Measurements from ENCODE around the gene CARF. TPM values are rescaled to one million over a fixed set of nuclear protein-coding genes. Genes with fewer than 3 reads are reported as not detected.

The CARF gene
- polyA plus RNA-seq, 1 donor (not counting 4 experiments of a cell fraction or from before 2014, with no cell fraction given), result 5.2 TPM

GRCh38 chr2:202944408-202944807 is 32.3 kb downstream of the CARF start:
- Histone ChIP-seq H3K9me1 (ENCODE audit: control insufficient read depth, extremely low read depth, insufficient read depth, low read length) (no peaks in the 10 kb centered on the region), H3K36me3 (ENCODE audit: control insufficient read depth in 2 of 2, extremely low read depth in 1 of 2, insufficient read depth in 2 of 2, low read length in 2 of 2) (no peaks in the 10 kb centered on the region), H3K4me2 (ENCODE audit: control insufficient read depth, extremely low read depth, insufficient read depth, low read depth, low read length) (no peak overlapping the region), H4K20me1 (ENCODE audit: control insufficient read depth, extremely low read depth, insufficient read depth, low read length) (no peaks in the 10 kb centered on the region), H3K4me1 (ENCODE audit: control insufficient read depth, extremely low read depth, insufficient read depth, low read length) (peaks cover 3% of the 10 kb centered on the region), H3K9me3 (ENCODE audit: control insufficient read depth, low read depth, low read length) (peaks cover 2% of the 10 kb centered on the region), H3K4me3 (ENCODE audit: control insufficient read depth in 2 of 3, extremely low read depth in 1 of 3, insufficient read depth in 2 of 3, low read depth in 1 of 3, low read length in 3 of 3) (no peak overlapping the region), H3K27me3 (ENCODE audit: control insufficient read depth, extremely low read depth, insufficient read depth, low read length) (no peaks in the 10 kb centered on the region), H2AFZ (ENCODE audit: control insufficient read depth, low read length) (no peak overlapping the region), H3K79me2 (ENCODE audit: control insufficient read depth, insufficient read depth, low read length) (no peaks in the 10 kb centered on the region), H3K9ac (ENCODE audit: control insufficient read depth, extremely low read depth, insufficient read depth, low read length) (no peak overlapping the region), H3K27ac (ENCODE audit: control insufficient read depth, insufficient read depth, low read length) (no peak overlapping the region)
- DNase-seq (ENCODE audit: low read depth, low spot score), result no peak
- dilution Hi-C loops (cut with MboI; ENCODE audit: extremely low pct_ligation_motif_present, low sequenced_read_pairs), result no loop called here
- FAIRE-seq, result no peak
- TF ChIP-seq, protein P1, sequence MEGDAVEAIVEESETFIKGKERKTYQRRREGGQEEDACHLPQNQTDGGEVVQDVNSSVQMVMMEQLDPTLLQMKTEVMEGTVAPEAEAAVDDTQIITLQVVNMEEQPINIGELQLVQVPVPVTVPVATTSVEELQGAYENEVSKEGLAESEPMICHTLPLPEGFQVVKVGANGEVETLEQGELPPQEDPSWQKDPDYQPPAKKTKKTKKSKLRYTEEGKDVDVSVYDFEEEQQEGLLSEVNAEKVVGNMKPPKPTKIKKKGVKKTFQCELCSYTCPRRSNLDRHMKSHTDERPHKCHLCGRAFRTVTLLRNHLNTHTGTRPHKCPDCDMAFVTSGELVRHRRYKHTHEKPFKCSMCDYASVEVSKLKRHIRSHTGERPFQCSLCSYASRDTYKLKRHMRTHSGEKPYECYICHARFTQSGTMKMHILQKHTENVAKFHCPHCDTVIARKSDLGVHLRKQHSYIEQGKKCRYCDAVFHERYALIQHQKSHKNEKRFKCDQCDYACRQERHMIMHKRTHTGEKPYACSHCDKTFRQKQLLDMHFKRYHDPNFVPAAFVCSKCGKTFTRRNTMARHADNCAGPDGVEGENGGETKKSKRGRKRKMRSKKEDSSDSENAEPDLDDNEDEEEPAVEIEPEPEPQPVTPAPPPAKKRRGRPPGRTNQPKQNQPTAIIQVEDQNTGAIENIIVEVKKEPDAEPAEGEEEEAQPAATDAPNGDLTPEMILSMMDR (optimal IDR thresholded peaks at IDR 0.05 in 1 of 3, IDR thresholded peaks at IDR 0.05 in 1 of 3, conservative IDR thresholded peaks at IDR 0.05 in 1 of 3; ENCODE audit: extremely low read depth in 1 of 3, insufficient read depth in 2 of 3, low read length in 3 of 3), result no peak
- TF ChIP-seq EZH2 (IDR thresholded peaks at IDR 0.05; ENCODE audit: low read length), result no peak

DNA sequence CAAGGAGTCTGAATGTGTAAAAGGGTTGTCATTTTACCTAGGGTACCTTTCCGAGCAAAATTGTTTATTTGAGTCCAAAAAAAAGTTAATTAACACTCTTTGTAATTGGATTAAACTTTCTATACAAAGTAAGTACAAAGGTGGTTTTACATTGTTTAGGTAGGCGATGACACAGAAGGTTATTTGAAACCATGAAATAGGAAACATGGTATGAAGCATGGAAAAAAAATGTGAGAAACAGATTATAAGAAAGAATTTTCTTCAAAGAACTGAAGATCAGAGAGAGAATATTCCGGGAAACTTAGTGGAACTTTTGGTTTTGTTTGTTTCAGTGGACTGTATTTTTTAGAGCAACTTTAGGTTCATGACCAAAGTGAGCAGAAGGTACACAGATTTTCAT is 32.7 kb downstream of the CARF start:
- H3K4me1 ChIP-seq (ENCODE audit: control insufficient read depth, extremely low read depth, insufficient read depth, low read length), result peaks cover 3% of the 10 kb centered on the region
- no peaks in the 10 kb centered on the region for H3K27me3 ChIP-seq (ENCODE audit: control insufficient read depth, extremely low read depth, insufficient read depth, low read length)
- H3K4me2 ChIP-seq (ENCODE audit: control insufficient read depth, extremely low read depth, insufficient read depth, low read depth, low read length), result no peak overlapping the region
- dilution Hi-C loops (cut with MboI; ENCODE audit: extremely low pct_ligation_motif_present, low sequenced_read_pairs), result no loop called here
- H2AFZ ChIP-seq (ENCODE audit: control insufficient read depth, low read length), result no peak overlapping the region
- peaks cover 2% of the 10 kb centered on the region for H3K9me3 ChIP-seq (ENCODE audit: control insufficient read depth, low read depth, low read length)
- no peaks in the 10 kb centered on the region for H3K36me3 ChIP-seq (ENCODE audit: control insufficient read depth in 2 of 2, extremely low read depth in 1 of 2, insufficient read depth in 2 of 2, low read length in 2 of 2)
- H3K9ac ChIP-seq (ENCODE audit: control insufficient read depth, extremely low read depth, insufficient read depth, low read length), result no peak overlapping the region
- H3K4me3 ChIP-seq (ENCODE audit: control insufficient read depth in 2 of 3, extremely low read depth in 1 of 3, insufficient read depth in 2 of 3, low read depth in 1 of 3, low read length in 3 of 3), result no peak overlapping the region
- no peak overlapping the region for H3K27ac ChIP-seq (ENCODE audit: control insufficient read depth, insufficient read depth, low read length)
- H4K20me1 ChIP-seq (ENCODE audit: control insufficient read depth, extremely low read depth, insufficient read depth, low read length), result no peaks in the 10 kb centered on the region
- FAIRE-seq, result no peak
- DNase-seq (ENCODE audit: low read depth, low spot score), result no peak
- no peaks in the 10 kb centered on the region for H3K79me2 ChIP-seq (ENCODE audit: control insufficient read depth, insufficient read depth, low read length)
- H3K9me1 ChIP-seq (ENCODE audit: control insufficient read depth, extremely low read depth, insufficient read depth, low read length), result no peaks in the 10 kb centered on the region
- no peak for TF ChIP-seq EZH2 (IDR thresholded peaks at IDR 0.05; ENCODE audit: low read length)
- TF ChIP-seq, protein P1 (optimal IDR thresholded peaks at IDR 0.05 in 1 of 3, IDR thresholded peaks at IDR 0.05 in 1 of 3, conservative IDR thresholded peaks at IDR 0.05 in 1 of 3; ENCODE audit: extremely low read depth in 1 of 3, insufficient read depth in 2 of 3, low read length in 3 of 3), result no peak
